Ishikawa (cell line): ENCODE measurements around the gene CHD8.

Experiments used
- CEBPB ChIP-seq: IDR thresholded peaks from 2 replicates; pipeline ENCODE4 v1.6.1; 2012
- EGR1 ChIP-seq: IDR thresholded peaks from 2 replicates; pipeline ENCODE4 v1.6.1; 2012
- EP300 ChIP-seq: IDR thresholded peaks from 2 replicates; pipeline ENCODE4 v1.6.1; 2012; ENCODE audit warnings: borderline replicate concordance
- FOXM1 ChIP-seq: IDR thresholded peaks from 2 replicates; pipeline ENCODE4 v1.6.1; 2012; ENCODE audit warnings: low read depth, borderline replicate concordance
- MAX ChIP-seq: IDR thresholded peaks from 2 replicates; pipeline ENCODE4 v1.6.1; 2012
- RAD21 ChIP-seq: IDR thresholded peaks from 2 replicates; pipeline ENCODE4 v1.6.1; 2012; ENCODE audit warnings: low read depth
- REST ChIP-seq: IDR thresholded peaks from 2 replicates; pipeline ENCODE4 v1.6.1; 2012; ENCODE audit warnings: low read depth, mild to moderate bottlenecking
- TAF1 ChIP-seq: IDR thresholded peaks from 2 replicates; pipeline ENCODE4 v1.6.1; 2012; ENCODE audit warnings: low read depth, mild to moderate bottlenecking
- TEAD4 ChIP-seq: IDR thresholded peaks from 2 replicates; pipeline ENCODE4 v1.6.1; 2012
- USF1 ChIP-seq: IDR thresholded peaks from 2 replicates; pipeline ENCODE4 v1.6.1; 2012
- YY1 ChIP-seq: IDR thresholded peaks from 2 replicates; pipeline ENCODE4 v1.6.1; 2012; ENCODE audit warnings: low read depth
- ZBTB7A ChIP-seq: IDR thresholded peaks from 2 replicates; pipeline ENCODE4 v1.6.1; 2012; ENCODE audit warnings: low read depth

DNA sequence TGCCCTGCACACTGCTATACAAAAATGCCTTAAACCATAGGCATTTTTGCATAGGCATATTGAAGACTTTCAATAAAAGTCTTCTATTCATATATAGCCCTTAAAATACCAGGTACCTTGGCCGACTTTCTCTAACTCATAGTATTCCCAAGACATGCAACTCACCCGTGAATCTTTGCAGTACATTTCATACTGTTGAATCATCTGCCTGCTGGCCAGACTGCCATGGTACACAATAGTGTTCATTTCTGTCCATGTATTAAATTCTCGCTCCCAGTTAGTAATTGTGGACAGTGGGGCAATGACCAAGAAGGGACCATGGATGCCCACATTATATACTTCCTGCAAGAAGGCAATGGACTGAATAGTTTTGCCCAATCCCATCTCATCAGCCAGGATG is 47.8 kb downstream of the CHD8 start:
- TF ChIP-seq TAF1 (no peak), USF1 (no peak), REST (no peak), YY1 (no peak), RAD21 (no peak), CEBPB (no peak), EP300 (no peak), MAX (no peak), EGR1 (no peak), FOXM1 (no peak), ZBTB7A (no peak), TEAD4 (peak; percentile 25; the same call in 1 of the 2 replicates)
